Neural crest cell (in vitro differentiated cells): ENCODE measurements around the gene CRHBP. TPM values are rescaled to one million over a fixed set of nuclear protein-coding genes. Genes with fewer than 3 reads are reported as not detected.
A peak's percentile ranks its signal among the peaks of the same experiment; 100 is the strongest.

Experiments used
- DNase-seq: peaks from one replicate; pipeline ENCODE4 v3.0.0; 2021; ENCODE audit warnings: low read depth, mixed read lengths, low spot score
- H3K27ac Mint-ChIP-seq: one replicate; pipeline ENCODE4 v1.8.0; 2021; ENCODE audit warnings: mild to moderate bottlenecking, mixed read lengths; ENCODE audit not compliant: unreplicated experiment
- H3K27me3 Mint-ChIP-seq: 2 replicates; pipeline ENCODE4 v1.8.0; 2021; ENCODE audit warnings: low read depth, mild to moderate bottlenecking, mixed read lengths
- H3K36me3 Mint-ChIP-seq: 2 replicates; pipeline ENCODE4 v1.8.0; 2021; ENCODE audit warnings: low read depth, mild to moderate bottlenecking, mixed read lengths
- H3K4me1 Mint-ChIP-seq: 2 replicates; pipeline ENCODE4 v1.8.0; 2021; ENCODE audit warnings: mixed read lengths
- H3K4me3 Mint-ChIP-seq: one replicate; pipeline ENCODE4 v1.8.0; 2021; ENCODE audit warnings: mild to moderate bottlenecking, mixed read lengths
- H3K9me3 Mint-ChIP-seq: 2 replicates; pipeline ENCODE4 v1.8.0; 2021; ENCODE audit warnings: mixed read lengths
- total RNA-seq: library from RNA; stranded (reverse); gene quantifications from 2 replicates; pipeline ENCODE4 v1.2.1, GENCODE V29; 2021
- TF ChIP-seq, protein P1 (sequence below): fragments of 200-600 bp; sonication (generic); conservative IDR thresholded peaks from 2 replicates; pipeline ENCODE4 v1.5.0; 2021; ENCODE audit warnings: antibody characterized with exemption, mild to moderate bottlenecking

CRHBP gene
- total RNA-seq, 1 donor from 2014 or later, result 0.21 TPM

DNA sequence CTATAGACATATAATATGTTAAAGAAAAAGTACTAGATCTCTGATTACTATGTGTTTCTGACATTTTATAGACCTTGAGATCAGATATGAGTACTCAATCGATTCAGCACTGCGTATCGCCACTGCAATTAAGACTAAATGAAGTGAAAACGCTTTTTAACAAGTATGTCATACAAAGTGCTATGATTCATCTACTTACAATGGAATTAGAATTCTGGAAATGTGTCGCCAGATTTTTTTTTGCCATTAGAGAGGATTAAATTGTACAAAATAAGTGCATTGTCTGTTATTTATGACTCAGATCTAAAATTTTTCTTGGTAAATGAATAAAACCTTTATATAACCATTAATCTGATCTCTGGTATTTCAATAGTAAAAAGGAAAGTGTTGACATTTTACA is 57.4 kb downstream of the CRHBP start:
- no peak overlapping the region for H3K4me3 Mint-ChIP-seq
- no peak overlapping the region for H3K27ac Mint-ChIP-seq
- H3K36me3 Mint-ChIP-seq, result no peaks in the 10 kb centered on the region
- TF ChIP-seq, protein P1, sequence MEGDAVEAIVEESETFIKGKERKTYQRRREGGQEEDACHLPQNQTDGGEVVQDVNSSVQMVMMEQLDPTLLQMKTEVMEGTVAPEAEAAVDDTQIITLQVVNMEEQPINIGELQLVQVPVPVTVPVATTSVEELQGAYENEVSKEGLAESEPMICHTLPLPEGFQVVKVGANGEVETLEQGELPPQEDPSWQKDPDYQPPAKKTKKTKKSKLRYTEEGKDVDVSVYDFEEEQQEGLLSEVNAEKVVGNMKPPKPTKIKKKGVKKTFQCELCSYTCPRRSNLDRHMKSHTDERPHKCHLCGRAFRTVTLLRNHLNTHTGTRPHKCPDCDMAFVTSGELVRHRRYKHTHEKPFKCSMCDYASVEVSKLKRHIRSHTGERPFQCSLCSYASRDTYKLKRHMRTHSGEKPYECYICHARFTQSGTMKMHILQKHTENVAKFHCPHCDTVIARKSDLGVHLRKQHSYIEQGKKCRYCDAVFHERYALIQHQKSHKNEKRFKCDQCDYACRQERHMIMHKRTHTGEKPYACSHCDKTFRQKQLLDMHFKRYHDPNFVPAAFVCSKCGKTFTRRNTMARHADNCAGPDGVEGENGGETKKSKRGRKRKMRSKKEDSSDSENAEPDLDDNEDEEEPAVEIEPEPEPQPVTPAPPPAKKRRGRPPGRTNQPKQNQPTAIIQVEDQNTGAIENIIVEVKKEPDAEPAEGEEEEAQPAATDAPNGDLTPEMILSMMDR, result no peak
- no peaks in the 10 kb centered on the region for H3K4me1 Mint-ChIP-seq
- H3K27me3 Mint-ChIP-seq, result peaks cover 14% of the 10 kb centered on the region
- H3K9me3 Mint-ChIP-seq, result peaks cover 2% of the 10 kb centered on the region
- DNase-seq, result no peak

DNA sequence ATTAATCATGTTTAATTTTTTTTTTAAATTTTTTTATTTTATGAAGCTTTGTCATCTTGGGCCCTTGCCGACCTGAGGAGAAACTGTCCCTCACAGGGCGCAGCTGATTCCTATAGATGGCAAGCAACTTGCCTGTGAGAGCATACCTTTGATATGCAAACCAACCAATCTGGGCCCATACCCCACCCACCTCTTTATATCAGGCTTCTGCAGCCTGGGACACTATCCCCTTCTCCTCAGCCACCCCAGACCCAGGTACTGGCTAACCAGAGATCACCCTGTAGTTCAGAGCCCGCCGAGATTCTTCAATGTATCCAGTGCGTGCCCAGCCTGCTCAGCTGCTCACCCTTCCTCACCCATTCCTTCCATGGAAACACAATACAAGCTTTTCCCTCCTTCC is 58.7 kb downstream of the CRHBP start:
- Mint-ChIP-seq H3K27me3 (peaks cover 15% of the 10 kb centered on the region), H3K4me1 (no peaks in the 10 kb centered on the region), H3K9me3 (no peaks in the 10 kb centered on the region), H3K4me3 (no peak overlapping the region), H3K27ac (no peak overlapping the region), H3K36me3 (no peaks in the 10 kb centered on the region)
- no peak for DNase-seq
- TF ChIP-seq, protein P1, result no peak

DNA sequence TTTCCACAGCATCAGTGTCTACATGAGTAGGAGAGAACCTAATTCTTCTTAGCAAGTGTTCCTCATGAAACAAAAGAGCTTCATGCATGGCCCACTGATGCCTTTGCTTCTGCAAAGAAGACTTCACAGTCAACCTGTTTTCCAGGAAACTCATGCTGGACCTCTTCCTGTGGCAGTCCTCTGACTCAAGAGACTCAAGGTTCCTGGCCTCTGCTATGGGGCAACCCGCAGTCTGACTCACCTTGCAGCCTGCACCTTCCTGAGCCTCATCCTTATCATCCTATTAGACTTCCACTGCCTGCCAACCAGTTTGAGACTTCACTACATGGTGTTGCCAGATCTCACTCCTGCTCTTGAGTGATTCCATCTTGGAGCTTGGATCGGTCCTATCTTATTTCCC is 59.8 kb downstream of the CRHBP start:
- no peak overlapping the region for H3K4me3 Mint-ChIP-seq
- peaks cover 15% of the 10 kb centered on the region for H3K27me3 Mint-ChIP-seq
- no peak for DNase-seq
- TF ChIP-seq, protein P1, result no peak
- no peaks in the 10 kb centered on the region for H3K36me3 Mint-ChIP-seq
- H3K9me3 Mint-ChIP-seq, result no peaks in the 10 kb centered on the region
- H3K27ac Mint-ChIP-seq, result no peak overlapping the region
- no peaks in the 10 kb centered on the region for H3K4me1 Mint-ChIP-seq

DNA sequence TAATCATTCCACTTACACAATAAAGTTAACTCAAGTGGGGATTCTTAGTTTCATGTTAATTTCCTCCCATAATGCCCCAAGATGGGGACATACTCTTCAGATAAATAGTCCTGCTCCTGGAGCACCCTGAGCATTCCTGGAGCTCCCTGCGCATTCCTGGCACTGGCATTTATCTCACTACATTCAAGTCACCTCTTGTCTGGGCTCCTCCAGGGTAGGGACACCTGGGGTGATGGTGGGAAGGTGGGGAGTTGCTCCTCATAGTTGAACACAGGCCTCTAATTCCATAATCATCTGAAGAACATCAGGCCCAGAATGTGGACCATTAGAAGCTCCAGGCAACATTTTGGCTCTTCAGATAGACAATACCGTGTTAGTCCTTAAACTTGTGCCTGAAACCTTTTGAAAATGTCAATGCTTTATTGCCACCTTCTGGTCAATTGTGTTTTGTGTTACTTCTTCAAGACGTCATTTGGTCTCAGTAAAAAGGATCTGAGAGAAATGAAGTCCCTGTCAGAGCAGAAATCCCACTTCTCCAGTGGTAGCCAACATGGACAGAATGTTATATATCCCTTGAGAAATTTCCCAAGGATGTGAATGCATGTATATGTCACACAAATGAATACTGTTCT is 63.2 kb downstream of the CRHBP start:
- Mint-ChIP-seq H3K4me3 (no peak overlapping the region), H3K36me3 (no peaks in the 10 kb centered on the region), H3K27ac (no peak overlapping the region), H3K27me3 (peaks cover 28% of the 10 kb centered on the region), H3K4me1 (no peaks in the 10 kb centered on the region), H3K9me3 (no peaks in the 10 kb centered on the region)
- TF ChIP-seq, protein P1, result peak; percentile 57
- DNase-seq, result no peak

DNA sequence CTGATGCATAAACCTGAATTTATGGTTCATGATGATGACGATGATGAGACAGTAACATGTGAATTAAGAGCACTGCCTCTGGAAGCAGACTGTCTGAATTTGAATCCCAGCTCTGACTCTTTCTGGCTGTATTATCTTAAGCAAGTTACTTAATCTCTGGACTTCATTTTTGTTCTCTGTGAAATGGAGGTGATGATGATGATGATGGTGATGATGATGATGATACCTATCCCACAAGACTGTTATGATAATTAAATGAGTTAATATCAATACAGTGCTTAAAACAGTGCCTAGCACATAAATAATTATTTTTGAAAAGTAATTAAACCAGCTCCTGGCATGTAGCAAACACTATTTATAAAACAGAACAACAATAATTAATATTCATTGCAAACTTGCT is 64.1 kb downstream of the CRHBP start:
- no peaks in the 10 kb centered on the region for H3K4me1 Mint-ChIP-seq
- no peaks in the 10 kb centered on the region for H3K36me3 Mint-ChIP-seq
- no peak for DNase-seq
- H3K27ac Mint-ChIP-seq, result no peak overlapping the region
- peaks cover 25% of the 10 kb centered on the region for H3K27me3 Mint-ChIP-seq
- TF ChIP-seq, protein P1, result no peak
- no peak overlapping the region for H3K4me3 Mint-ChIP-seq
- peaks cover 2% of the 10 kb centered on the region for H3K9me3 Mint-ChIP-seq
